ENCODE measurements around the gene GRAMD2B. TPM values are rescaled to one million over a fixed set of nuclear protein-coding genes. Genes with fewer than 3 reads are reported as not detected.

Gene GRAMD2B
- polyA plus RNA-seq, 1 donor from 2014 or later = not detected

DNA sequence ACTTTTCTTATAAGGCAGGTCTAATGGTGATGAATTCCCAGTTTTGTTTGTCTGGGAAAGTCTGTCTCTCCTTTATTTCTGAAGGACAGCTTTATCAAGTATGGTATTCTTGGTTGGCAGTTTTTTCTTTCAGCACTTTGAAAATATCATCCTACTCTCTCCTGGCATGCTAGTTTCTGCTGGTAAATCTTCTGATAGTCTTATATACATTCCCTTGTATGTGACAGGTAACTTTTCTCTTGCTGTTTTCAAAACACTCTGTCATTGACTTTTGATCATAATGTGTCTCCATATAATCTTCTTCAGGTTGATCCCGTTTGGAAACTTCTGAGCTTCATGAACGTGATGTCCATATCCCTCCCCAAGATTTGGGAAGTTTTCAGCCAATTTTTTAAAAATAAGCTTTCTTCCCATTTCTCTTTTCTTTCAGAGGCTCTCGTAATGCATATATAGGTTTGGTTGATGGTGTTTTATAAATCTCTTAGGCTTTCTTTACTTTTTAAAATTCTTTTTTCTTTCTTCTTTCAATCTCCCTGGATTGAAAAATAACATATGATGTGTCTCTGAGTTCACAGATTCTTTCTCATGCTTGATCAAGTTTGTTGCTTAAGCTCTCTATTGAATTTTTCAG lies 22.5 kb upstream of the GRAMD2B start:
- Histone ChIP-seq H3K9me2 (ENCODE audit: insufficient read depth, low read length) (no peaks in the 10 kb centered on the region), H3K27me3 (ENCODE audit: insufficient read depth, low read depth, low read length) (no peaks in the 10 kb centered on the region), H3K79me2 (replicated peaks; ENCODE audit: insufficient read depth, low read length) (no peaks in the 10 kb centered on the region), H3K9ac (ENCODE audit: low read length) (no peak overlapping the region), H3K36me3 (ENCODE audit: insufficient read depth, low read length) (no peaks in the 10 kb centered on the region), H3K27ac (ENCODE audit: low read length) (no peak overlapping the region), H2AFZ (ENCODE audit: low read depth, low read length) (no peak overlapping the region), H3F3A (ENCODE audit: insufficient read depth, low read length, poor library complexity, severe bottlenecking) (no peaks in the 10 kb centered on the region), H3K9me3 (ENCODE audit: low read length) (peaks cover 5% of the 10 kb centered on the region), H3K4me2 (ENCODE audit: low read length) (no peak overlapping the region), H3K4me3 (ENCODE audit: low read length) (no peak overlapping the region), H4K20me1 (ENCODE audit: insufficient read depth) (no peaks in the 10 kb centered on the region)
- TF ChIP-seq, protein P1, sequence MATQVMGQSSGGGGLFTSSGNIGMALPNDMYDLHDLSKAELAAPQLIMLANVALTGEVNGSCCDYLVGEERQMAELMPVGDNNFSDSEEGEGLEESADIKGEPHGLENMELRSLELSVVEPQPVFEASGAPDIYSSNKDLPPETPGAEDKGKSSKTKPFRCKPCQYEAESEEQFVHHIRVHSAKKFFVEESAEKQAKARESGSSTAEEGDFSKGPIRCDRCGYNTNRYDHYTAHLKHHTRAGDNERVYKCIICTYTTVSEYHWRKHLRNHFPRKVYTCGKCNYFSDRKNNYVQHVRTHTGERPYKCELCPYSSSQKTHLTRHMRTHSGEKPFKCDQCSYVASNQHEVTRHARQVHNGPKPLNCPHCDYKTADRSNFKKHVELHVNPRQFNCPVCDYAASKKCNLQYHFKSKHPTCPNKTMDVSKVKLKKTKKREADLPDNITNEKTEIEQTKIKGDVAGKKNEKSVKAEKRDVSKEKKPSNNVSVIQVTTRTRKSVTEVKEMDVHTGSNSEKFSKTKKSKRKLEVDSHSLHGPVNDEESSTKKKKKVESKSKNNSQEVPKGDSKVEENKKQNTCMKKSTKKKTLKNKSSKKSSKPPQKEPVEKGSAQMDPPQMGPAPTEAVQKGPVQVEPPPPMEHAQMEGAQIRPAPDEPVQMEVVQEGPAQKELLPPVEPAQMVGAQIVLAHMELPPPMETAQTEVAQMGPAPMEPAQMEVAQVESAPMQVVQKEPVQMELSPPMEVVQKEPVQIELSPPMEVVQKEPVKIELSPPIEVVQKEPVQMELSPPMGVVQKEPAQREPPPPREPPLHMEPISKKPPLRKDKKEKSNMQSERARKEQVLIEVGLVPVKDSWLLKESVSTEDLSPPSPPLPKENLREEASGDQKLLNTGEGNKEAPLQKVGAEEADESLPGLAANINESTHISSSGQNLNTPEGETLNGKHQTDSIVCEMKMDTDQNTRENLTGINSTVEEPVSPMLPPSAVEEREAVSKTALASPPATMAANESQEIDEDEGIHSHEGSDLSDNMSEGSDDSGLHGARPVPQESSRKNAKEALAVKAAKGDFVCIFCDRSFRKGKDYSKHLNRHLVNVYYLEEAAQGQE (IDR thresholded peaks at IDR 0.05; ENCODE audit: borderline replicate concordance) = no peak
- TF ChIP-seq EZH2 (IDR thresholded peaks at IDR 0.05; ENCODE audit: borderline replicate concordance, insufficient read depth, low read length, poor library complexity, severe bottlenecking) = no peak
- no peak for TF ChIP-seq TAF1 (IDR thresholded peaks at IDR 0.05; ENCODE audit: low read depth)
- no peak for TF ChIP-seq MXI1 (conservative IDR thresholded peaks at IDR 0.05; ENCODE audit: poor library complexity, severe bottlenecking)
- no peak for TF ChIP-seq RAD21 (conservative IDR thresholded peaks at IDR 0.05)
- no peak for TF ChIP-seq SMC3 (conservative IDR thresholded peaks at IDR 0.05; ENCODE audit: poor library complexity)

DNA sequence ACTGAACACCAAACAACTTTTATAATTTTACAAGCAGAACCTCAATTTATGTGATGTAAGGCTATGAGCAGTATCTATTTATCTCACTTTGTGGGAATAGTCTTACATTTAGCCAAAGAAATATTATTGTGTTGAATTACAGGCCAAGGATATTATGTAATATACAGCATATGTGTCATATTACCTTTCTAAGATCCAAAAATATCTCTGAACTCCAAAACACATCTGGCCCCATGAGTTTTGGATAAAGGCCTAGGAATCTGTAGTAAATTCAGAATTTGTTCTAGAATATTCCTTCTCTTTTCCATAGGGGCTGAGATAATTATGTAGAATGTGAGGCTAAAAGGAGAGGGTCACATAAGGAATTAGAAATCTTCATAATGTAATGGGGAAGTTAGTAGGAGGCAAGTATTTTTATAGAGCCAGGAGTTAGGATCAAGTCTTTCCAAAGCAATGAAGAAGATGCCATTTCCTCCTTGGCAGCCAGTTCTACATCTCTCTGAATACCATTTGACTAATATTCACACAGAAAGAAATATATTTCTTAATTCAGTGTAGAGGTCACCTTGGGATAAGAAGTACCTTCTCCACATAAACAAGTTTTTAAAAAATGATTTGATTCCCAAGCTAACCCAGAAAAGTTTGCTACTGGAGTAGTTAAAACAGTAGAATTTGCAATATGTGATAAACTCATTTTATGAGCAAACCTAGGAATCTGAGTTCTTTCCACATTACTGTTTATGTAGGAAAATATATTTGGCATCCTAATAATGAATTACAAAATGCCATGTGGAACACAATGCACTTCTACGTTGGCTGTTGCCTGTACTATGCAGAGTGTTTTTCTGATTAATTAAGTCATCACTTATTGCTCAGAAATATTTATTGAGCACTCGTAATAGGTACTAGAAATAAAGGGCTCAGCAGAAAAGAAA lies 20.3 kb upstream of the GRAMD2B start:
- no peaks in the 10 kb centered on the region for H3K9me2 ChIP-seq (ENCODE audit: insufficient read depth, low read length)
- H3K27ac ChIP-seq (ENCODE audit: low read length) = no peak overlapping the region
- no peaks in the 10 kb centered on the region for H3F3A ChIP-seq (ENCODE audit: insufficient read depth, low read length, poor library complexity, severe bottlenecking)
- H3K27me3 ChIP-seq (ENCODE audit: insufficient read depth, low read depth, low read length) = no peaks in the 10 kb centered on the region
- H3K9ac ChIP-seq (ENCODE audit: low read length) = no peak overlapping the region
- peaks cover 5% of the 10 kb centered on the region for H3K9me3 ChIP-seq (ENCODE audit: low read length)
- H4K20me1 ChIP-seq (ENCODE audit: insufficient read depth) = no peaks in the 10 kb centered on the region
- H3K4me3 ChIP-seq (ENCODE audit: low read length) = no peak overlapping the region
- H3K36me3 ChIP-seq (ENCODE audit: insufficient read depth, low read length) = no peaks in the 10 kb centered on the region
- TF ChIP-seq RAD21 (conservative IDR thresholded peaks at IDR 0.05) (no peak), MXI1 (conservative IDR thresholded peaks at IDR 0.05; ENCODE audit: poor library complexity, severe bottlenecking) (no peak), SMC3 (conservative IDR thresholded peaks at IDR 0.05; ENCODE audit: poor library complexity) (no peak), TAF1 (IDR thresholded peaks at IDR 0.05; ENCODE audit: low read depth) (no peak), POLR2AphosphoS5 (IDR thresholded peaks at IDR 0.05) (no peak), EP300 (conservative IDR thresholded peaks at IDR 0.05; ENCODE audit: poor library complexity, severe bottlenecking) (no peak), EZH2 (IDR thresholded peaks at IDR 0.05; ENCODE audit: borderline replicate concordance, insufficient read depth, low read length, poor library complexity, severe bottlenecking) (no peak)
- TF ChIP-seq, protein P2, sequence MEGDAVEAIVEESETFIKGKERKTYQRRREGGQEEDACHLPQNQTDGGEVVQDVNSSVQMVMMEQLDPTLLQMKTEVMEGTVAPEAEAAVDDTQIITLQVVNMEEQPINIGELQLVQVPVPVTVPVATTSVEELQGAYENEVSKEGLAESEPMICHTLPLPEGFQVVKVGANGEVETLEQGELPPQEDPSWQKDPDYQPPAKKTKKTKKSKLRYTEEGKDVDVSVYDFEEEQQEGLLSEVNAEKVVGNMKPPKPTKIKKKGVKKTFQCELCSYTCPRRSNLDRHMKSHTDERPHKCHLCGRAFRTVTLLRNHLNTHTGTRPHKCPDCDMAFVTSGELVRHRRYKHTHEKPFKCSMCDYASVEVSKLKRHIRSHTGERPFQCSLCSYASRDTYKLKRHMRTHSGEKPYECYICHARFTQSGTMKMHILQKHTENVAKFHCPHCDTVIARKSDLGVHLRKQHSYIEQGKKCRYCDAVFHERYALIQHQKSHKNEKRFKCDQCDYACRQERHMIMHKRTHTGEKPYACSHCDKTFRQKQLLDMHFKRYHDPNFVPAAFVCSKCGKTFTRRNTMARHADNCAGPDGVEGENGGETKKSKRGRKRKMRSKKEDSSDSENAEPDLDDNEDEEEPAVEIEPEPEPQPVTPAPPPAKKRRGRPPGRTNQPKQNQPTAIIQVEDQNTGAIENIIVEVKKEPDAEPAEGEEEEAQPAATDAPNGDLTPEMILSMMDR (IDR thresholded peaks at IDR 0.05; ENCODE audit: poor library complexity, severe bottlenecking) = no peak
- TF ChIP-seq, protein P1 (IDR thresholded peaks at IDR 0.05; ENCODE audit: borderline replicate concordance) = no peak
- H2AFZ ChIP-seq (ENCODE audit: low read depth, low read length) = no peak overlapping the region
- no peak overlapping the region for H3K4me2 ChIP-seq (ENCODE audit: low read length)
- H3K79me2 ChIP-seq (replicated peaks; ENCODE audit: insufficient read depth, low read length) = no peaks in the 10 kb centered on the region
